Measurements from ENCODE around the gene PTGER3.

PTGER3 gene

GRCh38 chr1:71074681-71075080 is 27.1 kb upstream of the PTGER3 start:
- H3K4me3 ChIP-seq (replicated peaks in 1 of 2; ENCODE audit: low read depth in 2 of 2, low read length in 2 of 2) = no peak overlapping the region
- TF ChIP-seq CTCF (IDR thresholded peaks at IDR 0.05; ENCODE audit: low read depth, low read length) = no peak
- DNase-seq (ENCODE audit: low read depth in 2 of 2) = peak in 1 of 2 donors; percentile 43

GRCh38 chr1:71072273-71072672 is 24.7 kb upstream of the PTGER3 start:
- DNase-seq (ENCODE audit: low read depth in 2 of 2) = no peak
- H3K4me3 ChIP-seq (replicated peaks in 1 of 2; ENCODE audit: low read depth in 2 of 2, low read length in 2 of 2) = no peak overlapping the region
- TF ChIP-seq CTCF (IDR thresholded peaks at IDR 0.05; ENCODE audit: low read depth, low read length) = no peak

GRCh38 chr1:71071720-71072119 is 24.1 kb upstream of the PTGER3 start:
- no peak overlapping the region for H3K4me3 ChIP-seq (replicated peaks in 1 of 2; ENCODE audit: low read depth in 2 of 2, low read length in 2 of 2)
- DNase-seq (ENCODE audit: low read depth in 2 of 2) = no peak
- TF ChIP-seq CTCF (IDR thresholded peaks at IDR 0.05; ENCODE audit: low read depth, low read length) = no peak

- H3K4me3 ChIP-seq (replicated peaks in 1 of 2; ENCODE audit: low read depth in 2 of 2, low read length in 2 of 2) = no peak overlapping the region
- no peak for DNase-seq (ENCODE audit: low read depth in 2 of 2)
- no peak for TF ChIP-seq CTCF (IDR thresholded peaks at IDR 0.05; ENCODE audit: low read depth, low read length)
Observed at GRCh38 chr1:71068325-71069240, 21.0 kb upstream of the PTGER3 start.

- DNase-seq (ENCODE audit: low read depth in 2 of 2) = no peak
- TF ChIP-seq CTCF (IDR thresholded peaks at IDR 0.05; ENCODE audit: low read depth, low read length) = no peak
- H3K4me3 ChIP-seq (replicated peaks in 1 of 2; ENCODE audit: low read depth in 2 of 2, low read length in 2 of 2) = no peak overlapping the region
Observed at GRCh38 chr1:71054791-71055190, 7.2 kb upstream of the PTGER3 start.

GRCh38 chr1:71054281-71054731 is 6.7 kb upstream of the PTGER3 start:
- no peak for DNase-seq (ENCODE audit: low read depth in 2 of 2)
- no peak for TF ChIP-seq CTCF (IDR thresholded peaks at IDR 0.05; ENCODE audit: low read depth, low read length)
- H3K4me3 ChIP-seq (replicated peaks in 1 of 2; ENCODE audit: low read depth in 2 of 2, low read length in 2 of 2) = no peak overlapping the region

Data from cardiac fibroblast (primary cell).